Measurements from ENCODE around the gene KLF17.

GRCh38 chr1:44079566-44079965, 39.1 kb upstream of the KLF17 start:
- no peak for TF ChIP-seq SP2 (tag by site-specific recombination; IDR thresholded peaks at IDR 0.05)
- no peak for TF ChIP-seq CTCF (tag by site-specific recombination; IDR thresholded peaks at IDR 0.05)
- TF ChIP-seq SCRT1 (tag by site-specific recombination; IDR thresholded peaks at IDR 0.05; ENCODE audit: borderline replicate concordance), result no peak
- TF ChIP-seq ZNF211 (tag by site-specific recombination; IDR thresholded peaks at IDR 0.05; ENCODE audit: low read depth), result no peak
- TF ChIP-seq ZNF416 (tag by site-specific recombination; IDR thresholded peaks at IDR 0.05), result no peak
- no peak for TF ChIP-seq ZSCAN5A (tag by site-specific recombination; IDR thresholded peaks at IDR 0.05)
- no peak for TF ChIP-seq GLI4 (tag by site-specific recombination; IDR thresholded peaks at IDR 0.05)
- TF ChIP-seq ZBTB10 (tag by site-specific recombination; IDR thresholded peaks at IDR 0.05), result no peak
